Measurements from ENCODE around the gene SLC6A2. TPM values are rescaled to one million over a fixed set of nuclear protein-coding genes. Genes with fewer than 3 reads are reported as not detected.

Gene SLC6A2
- total RNA-seq, 2 donors from 2014 or later = 1.1 TPM; not detected in 1

GRCh38 chr16:55736671-55737070 lies 80.9 kb downstream of the SLC6A2 start:
- Histone ChIP-seq H3K4me1 (ENCODE audit: control insufficient read depth, insufficient read depth, low read length) (no peaks in the 10 kb centered on the region), H3K9me3 (ENCODE audit: control insufficient read depth, low read length) (no peaks in the 10 kb centered on the region), H3K4me3 (ENCODE audit: low read length) (no peak overlapping the region), H3K9ac (ENCODE audit: extremely low read depth, low read length, poor library complexity, severe bottlenecking) (no peak overlapping the region), H3K27me3 (ENCODE audit: control insufficient read depth, insufficient read depth, low read length, poor library complexity, severe bottlenecking) (no peaks in the 10 kb centered on the region), H3K36me3 (ENCODE audit: control insufficient read depth, insufficient read depth, low read length) (no peaks in the 10 kb centered on the region), H3K27ac (ENCODE audit: low read depth, low read length) (no peak overlapping the region)
- Mint-ChIP-seq H3K27ac (no peak overlapping the region), H3K9me3 (no peaks in the 10 kb centered on the region), H3K4me1 (no peaks in the 10 kb centered on the region), H3K4me3 (no peak overlapping the region), H3K27me3 (ENCODE audit: insufficient read depth) (peaks cover 16% of the 10 kb centered on the region), H3K36me3 (ENCODE audit: low read depth) (no peaks in the 10 kb centered on the region)
- no peak for TF ChIP-seq CTCF (conservative IDR thresholded peaks at IDR 0.05)
- WGBS, 2 experiments (ENCODE audit: insufficient coverage in 1 of 2, insufficient read length in 1 of 2) = 90 to 93% methylated on average over 3 to 4 of the region's 4 CpGs
- DNase-seq = no peak

- DNase-seq = no peak
- no peaks in the 10 kb centered on the region for H3K27me3 ChIP-seq (ENCODE audit: control insufficient read depth, insufficient read depth, low read length, poor library complexity, severe bottlenecking)
- 88% methylated on average over 3 of the region's 3 CpGs; no CpG with 5 or more reads in 1 of the 2 experiments for WGBS, 2 experiments (ENCODE audit: insufficient coverage in 1 of 2, insufficient read length in 1 of 2)
- no peaks in the 10 kb centered on the region for H3K36me3 ChIP-seq (ENCODE audit: control insufficient read depth, insufficient read depth, low read length)
- no peak overlapping the region for H3K9ac ChIP-seq (ENCODE audit: extremely low read depth, low read length, poor library complexity, severe bottlenecking)
- H3K4me1 Mint-ChIP-seq = no peaks in the 10 kb centered on the region
- no peaks in the 10 kb centered on the region for H3K9me3 Mint-ChIP-seq
- peaks cover 15% of the 10 kb centered on the region for H3K27me3 Mint-ChIP-seq (ENCODE audit: insufficient read depth)
- no peak for TF ChIP-seq CTCF (conservative IDR thresholded peaks at IDR 0.05)
- no peaks in the 10 kb centered on the region for H3K36me3 Mint-ChIP-seq (ENCODE audit: low read depth)
- no peaks in the 10 kb centered on the region for H3K4me1 ChIP-seq (ENCODE audit: control insufficient read depth, insufficient read depth, low read length)
- H3K4me3 Mint-ChIP-seq = no peak overlapping the region
- no peak overlapping the region for H3K27ac Mint-ChIP-seq
- no peaks in the 10 kb centered on the region for H3K9me3 ChIP-seq (ENCODE audit: control insufficient read depth, low read length)
- no peak overlapping the region for H3K27ac ChIP-seq (ENCODE audit: low read depth, low read length)
- no peak overlapping the region for H3K4me3 ChIP-seq (ENCODE audit: low read length)
These were observed 81.5 kb downstream of the SLC6A2 start for GRCh38 chr16:55737318-55737717.

- TF ChIP-seq CTCF (conservative IDR thresholded peaks at IDR 0.05) = no peak
- Mint-ChIP-seq H3K36me3 (ENCODE audit: low read depth) (no peaks in the 10 kb centered on the region), H3K4me3 (no peak overlapping the region), H3K9me3 (no peaks in the 10 kb centered on the region), H3K4me1 (no peaks in the 10 kb centered on the region), H3K27ac (no peak overlapping the region), H3K27me3 (ENCODE audit: insufficient read depth) (peaks cover 15% of the 10 kb centered on the region)
- WGBS, 2 experiments (ENCODE audit: insufficient coverage in 1 of 2, insufficient read length in 1 of 2) = 86 to 91% methylated on average over 7 to 9 of the region's 9 CpGs
- no peak overlapping the region for H3K4me3 ChIP-seq (ENCODE audit: low read length)
- no peaks in the 10 kb centered on the region for H3K4me1 ChIP-seq (ENCODE audit: control insufficient read depth, insufficient read depth, low read length)
- H3K27me3 ChIP-seq (ENCODE audit: control insufficient read depth, insufficient read depth, low read length, poor library complexity, severe bottlenecking) = no peaks in the 10 kb centered on the region
- DNase-seq = no peak
- H3K9me3 ChIP-seq (ENCODE audit: control insufficient read depth, low read length) = no peaks in the 10 kb centered on the region
- H3K9ac ChIP-seq (ENCODE audit: extremely low read depth, low read length, poor library complexity, severe bottlenecking) = no peak overlapping the region
- H3K27ac ChIP-seq (ENCODE audit: low read depth, low read length) = no peak overlapping the region
- no peaks in the 10 kb centered on the region for H3K36me3 ChIP-seq (ENCODE audit: control insufficient read depth, insufficient read depth, low read length)
These were observed 82.2 kb downstream of the SLC6A2 start for GRCh38 chr16:55737966-55738365.
